HepG2 (cell line): ENCODE data around the gene EMP2. TPM values are rescaled to one million over a fixed set of nuclear protein-coding genes. Genes with fewer than 3 reads are reported as not detected.

Experiments used
- FOXJ3 ChIP-seq: sonication (generic); formaldehyde crosslinking; IDR thresholded peaks from 2 replicates; pipeline ENCODE4 v1.4.0; 2020; ENCODE audit warnings: missing genetic modification reagents, mild to moderate bottlenecking, borderline replicate concordance
- PTBP1 ChIP-seq: fragments of 200-400 bp; formaldehyde crosslinking; IDR thresholded peaks from 2 replicates; pipeline ENCODE4 v1.6.1; 2018; ENCODE audit warnings: low read length, low read depth; ENCODE audit not compliant: poor library complexity, severe bottlenecking
- RERE ChIP-seq: IDR thresholded peaks from 2 replicates; pipeline ENCODE4 v1.6.1; 2016; ENCODE audit warnings: low read depth, missing genetic modification reagents, missing compliant biosample characterization
- SOX13 ChIP-seq, 3 experiments: fragments of 450-650 bp in 1 of 3; sonication (generic) in 1 of 3; formaldehyde crosslinking in 1 of 3; IDR thresholded peaks in 2 of 3; conservative IDR thresholded peaks in 1 of 3; 2 replicates each; pipeline versions ENCODE4 v1.5.0 to v1.6.1; 2016 to 2020; ENCODE audit warnings: antibody characterized with exemption in 1 of 3, mild to moderate bottlenecking in 1 of 3, missing compliant biosample characterization in 1 of 3, missing genetic modification reagents in 1 of 3, moderate library complexity in 1 of 3
- SPEN ChIP-seq: sonication (generic); formaldehyde crosslinking; IDR thresholded peaks from 2 replicates; pipeline ENCODE4 v1.5.1; 2020; ENCODE audit warnings: low read depth, mild to moderate bottlenecking, missing genetic modification reagents
- TSC22D2 ChIP-seq: sonication (generic); formaldehyde crosslinking; IDR thresholded peaks from 2 replicates; pipeline ENCODE4 v1.5.1; 2020; ENCODE audit warnings: missing genetic modification reagents, mild to moderate bottlenecking, borderline replicate concordance
- U2AF2 ChIP-seq: fragments of 200-400 bp; formaldehyde crosslinking; IDR thresholded peaks from 2 replicates; pipeline ENCODE4 v1.6.1; 2017; ENCODE audit warnings: low read depth, mild to moderate bottlenecking, low read length
- ZNF264 ChIP-seq: sonication (generic); formaldehyde crosslinking; IDR thresholded peaks from 2 replicates; pipeline ENCODE4 v1.4.0; 2020; ENCODE audit warnings: missing genetic modification reagents
- ZNF574 ChIP-seq: sonication (generic); formaldehyde crosslinking; IDR thresholded peaks from 2 replicates; pipeline ENCODE4 v1.4.0; 2020; ENCODE audit warnings: missing genetic modification reagents
- polyA plus RNA-seq, 8 experiments: library from polyadenylated mRNA; depleted of rRNA in 3 of 8; stranded (reverse) in 7 of 8; unstranded in 1 of 8; fragments of >200 nt; fragmentation: Illumina TruSeq in 4 of 8; extraction: Trizol in 4 of 8; gene quantifications; 2 replicates each; pipeline versions ENCODE4 v1.2.1 to v1.2.3, GENCODE V29; 2011 to 2016; ENCODE audit warnings: low read depth in 4 of 8, missing spikeins in 1 of 8, mixed read lengths in 1 of 8; ENCODE audit not compliant: insufficient read depth in 1 of 8
- total RNA-seq, 5 experiments: library from RNA; depleted of rRNA; stranded (reverse); fragments of >200 nt; fragmentation: Illumina TruSeq; extraction: Trizol; gene quantifications; 2 replicates each; pipeline ENCODE4 v1.2.3, GENCODE V29; 2016; ENCODE audit warnings: low read depth in 1 of 5
- TF ChIP-seq, protein P1 (sequence below): sonication (generic); formaldehyde crosslinking; IDR thresholded peaks from 2 replicates; pipeline ENCODE4 v1.5.1; 2020; ENCODE audit warnings: missing genetic modification reagents, mild to moderate bottlenecking, borderline replicate concordance
- TF ChIP-seq, protein P2 (sequence below): sonication (generic); formaldehyde crosslinking; IDR thresholded peaks from 2 replicates; pipeline ENCODE4 v1.4.0; 2020; ENCODE audit warnings: missing genetic modification reagents

Gene EMP2
- total and polyA plus RNA-seq, 2 of the 13 experiments (the other 11 are each of a cell fraction or from before 2014, with no cell fraction given): 24.6 to 91.2 TPM

DNA sequence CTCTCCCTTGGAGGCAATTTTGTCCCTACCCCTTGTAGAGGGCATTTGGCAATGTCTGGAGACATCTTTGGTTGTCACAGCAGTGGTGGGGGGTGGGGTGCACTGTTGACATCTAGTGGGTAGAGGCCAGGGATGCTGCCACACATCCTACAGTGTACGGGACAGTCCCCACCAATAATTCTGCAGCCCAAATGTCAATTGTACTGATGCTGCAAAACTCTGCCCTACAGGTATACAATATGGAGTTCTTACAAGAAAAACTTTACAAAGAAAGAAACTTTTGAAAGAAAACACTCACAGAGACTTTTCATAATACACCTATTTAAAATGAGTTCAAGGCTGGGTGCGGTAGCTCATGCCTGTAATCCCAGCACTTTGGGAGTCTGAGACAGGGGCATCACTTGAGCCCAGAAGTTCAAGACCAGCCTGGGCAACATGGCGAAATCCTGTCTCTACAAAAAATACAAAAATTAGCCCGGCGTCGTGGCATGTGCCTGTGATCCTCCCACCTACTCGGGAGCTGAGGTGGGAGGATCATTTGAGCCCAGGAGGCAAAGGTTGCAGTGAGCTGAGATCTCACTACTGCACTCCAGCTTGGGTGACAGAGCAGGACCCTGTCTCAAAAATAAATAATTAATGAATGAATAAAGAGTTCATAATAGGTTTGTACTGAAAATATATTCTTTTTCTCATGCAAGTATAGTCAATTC is 59.4 kb downstream of the EMP2 start (continued):
- TF ChIP-seq, protein P1, sequence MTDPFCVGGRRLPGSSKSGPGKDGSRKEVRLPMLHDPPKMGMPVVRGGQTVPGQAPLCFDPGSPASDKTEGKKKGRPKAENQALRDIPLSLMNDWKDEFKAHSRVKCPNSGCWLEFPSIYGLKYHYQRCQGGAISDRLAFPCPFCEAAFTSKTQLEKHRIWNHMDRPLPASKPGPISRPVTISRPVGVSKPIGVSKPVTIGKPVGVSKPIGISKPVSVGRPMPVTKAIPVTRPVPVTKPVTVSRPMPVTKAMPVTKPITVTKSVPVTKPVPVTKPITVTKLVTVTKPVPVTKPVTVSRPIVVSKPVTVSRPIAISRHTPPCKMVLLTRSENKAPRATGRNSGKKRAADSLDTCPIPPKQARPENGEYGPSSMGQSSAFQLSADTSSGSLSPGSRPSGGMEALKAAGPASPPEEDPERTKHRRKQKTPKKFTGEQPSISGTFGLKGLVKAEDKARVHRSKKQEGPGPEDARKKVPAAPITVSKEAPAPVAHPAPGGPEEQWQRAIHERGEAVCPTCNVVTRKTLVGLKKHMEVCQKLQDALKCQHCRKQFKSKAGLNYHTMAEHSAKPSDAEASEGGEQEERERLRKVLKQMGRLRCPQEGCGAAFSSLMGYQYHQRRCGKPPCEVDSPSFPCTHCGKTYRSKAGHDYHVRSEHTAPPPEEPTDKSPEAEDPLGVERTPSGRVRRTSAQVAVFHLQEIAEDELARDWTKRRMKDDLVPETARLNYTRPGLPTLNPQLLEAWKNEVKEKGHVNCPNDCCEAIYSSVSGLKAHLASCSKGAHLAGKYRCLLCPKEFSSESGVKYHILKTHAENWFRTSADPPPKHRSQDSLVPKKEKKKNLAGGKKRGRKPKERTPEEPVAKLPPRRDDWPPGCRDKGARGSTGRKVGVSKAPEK: no peak
- TF ChIP-seq SPEN (CRISPR knock-in tag) (no peak), FOXJ3 (CRISPR knock-in tag) (peak; percentile 12; the same call in 1 of the 2 replicates), PTBP1 (no peak), RERE (CRISPR knock-in tag) (no peak), TSC22D2 (CRISPR knock-in tag) (no peak), ZNF574 (peak; percentile 9; the same call in 1 of the 2 replicates), SOX13 (IDR thresholded peaks at IDR 0.05) (no peak), SOX13 (CRISPR knock-in tag; conservative IDR thresholded peaks at IDR 0.05 in 1 of 2, IDR thresholded peaks at IDR 0.05 in 1 of 2) (no peak), U2AF2 (no peak), ZNF264 (CRISPR knock-in tag) (peak; percentile 46)
- TF ChIP-seq, protein P2, sequence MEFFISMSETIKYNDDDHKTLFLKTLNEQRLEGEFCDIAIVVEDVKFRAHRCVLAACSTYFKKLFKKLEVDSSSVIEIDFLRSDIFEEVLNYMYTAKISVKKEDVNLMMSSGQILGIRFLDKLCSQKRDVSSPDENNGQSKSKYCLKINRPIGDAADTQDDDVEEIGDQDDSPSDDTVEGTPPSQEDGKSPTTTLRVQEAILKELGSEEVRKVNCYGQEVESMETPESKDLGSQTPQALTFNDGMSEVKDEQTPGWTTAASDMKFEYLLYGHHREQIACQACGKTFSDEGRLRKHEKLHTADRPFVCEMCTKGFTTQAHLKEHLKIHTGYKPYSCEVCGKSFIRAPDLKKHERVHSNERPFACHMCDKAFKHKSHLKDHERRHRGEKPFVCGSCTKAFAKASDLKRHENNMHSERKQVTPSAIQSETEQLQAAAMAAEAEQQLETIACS: no peak
